Measurements from ENCODE around the gene ABCA4.

Gene ABCA4

GRCh38 chr1:94071391-94071790 is 49.6 kb downstream of the ABCA4 start:
- ATAC-seq (ENCODE audit: low read depth) (no peak), DNase-seq (ENCODE audit: low spot score in 2 of 2) (no peak)
- Mint-ChIP-seq H3K36me3 (no peaks in the 10 kb centered on the region), H3K9me3 (no peaks in the 10 kb centered on the region), H3K27me3 (peaks cover 9% of the 10 kb centered on the region), H3K4me1 (no peaks in the 10 kb centered on the region), H3K4me3 (no peak overlapping the region), H3K27ac (no peak overlapping the region)

GRCh38 chr1:94070865-94071264 is 50.1 kb downstream of the ABCA4 start:
- no peak overlapping the region for H3K4me3 Mint-ChIP-seq
- H3K9me3 Mint-ChIP-seq: no peaks in the 10 kb centered on the region
- no peaks in the 10 kb centered on the region for H3K4me1 Mint-ChIP-seq
- H3K36me3 Mint-ChIP-seq: no peaks in the 10 kb centered on the region
- DNase-seq (ENCODE audit: low spot score in 2 of 2) (no peak), ATAC-seq (ENCODE audit: low read depth) (no peak)
- H3K27ac Mint-ChIP-seq: no peak overlapping the region
- peaks cover 7% of the 10 kb centered on the region for H3K27me3 Mint-ChIP-seq

- Mint-ChIP-seq H3K4me1 (no peaks in the 10 kb centered on the region), H3K4me3 (no peak overlapping the region), H3K36me3 (no peaks in the 10 kb centered on the region), H3K9me3 (no peaks in the 10 kb centered on the region), H3K27me3 (peaks cover 6% of the 10 kb centered on the region), H3K27ac (no peak overlapping the region)
- DNase-seq (ENCODE audit: low spot score in 2 of 2) (no peak), ATAC-seq (ENCODE audit: low read depth) (no peak)
Measured at GRCh38 chr1:94069919-94070285, 51.0 kb downstream of the ABCA4 start.

DNA sequence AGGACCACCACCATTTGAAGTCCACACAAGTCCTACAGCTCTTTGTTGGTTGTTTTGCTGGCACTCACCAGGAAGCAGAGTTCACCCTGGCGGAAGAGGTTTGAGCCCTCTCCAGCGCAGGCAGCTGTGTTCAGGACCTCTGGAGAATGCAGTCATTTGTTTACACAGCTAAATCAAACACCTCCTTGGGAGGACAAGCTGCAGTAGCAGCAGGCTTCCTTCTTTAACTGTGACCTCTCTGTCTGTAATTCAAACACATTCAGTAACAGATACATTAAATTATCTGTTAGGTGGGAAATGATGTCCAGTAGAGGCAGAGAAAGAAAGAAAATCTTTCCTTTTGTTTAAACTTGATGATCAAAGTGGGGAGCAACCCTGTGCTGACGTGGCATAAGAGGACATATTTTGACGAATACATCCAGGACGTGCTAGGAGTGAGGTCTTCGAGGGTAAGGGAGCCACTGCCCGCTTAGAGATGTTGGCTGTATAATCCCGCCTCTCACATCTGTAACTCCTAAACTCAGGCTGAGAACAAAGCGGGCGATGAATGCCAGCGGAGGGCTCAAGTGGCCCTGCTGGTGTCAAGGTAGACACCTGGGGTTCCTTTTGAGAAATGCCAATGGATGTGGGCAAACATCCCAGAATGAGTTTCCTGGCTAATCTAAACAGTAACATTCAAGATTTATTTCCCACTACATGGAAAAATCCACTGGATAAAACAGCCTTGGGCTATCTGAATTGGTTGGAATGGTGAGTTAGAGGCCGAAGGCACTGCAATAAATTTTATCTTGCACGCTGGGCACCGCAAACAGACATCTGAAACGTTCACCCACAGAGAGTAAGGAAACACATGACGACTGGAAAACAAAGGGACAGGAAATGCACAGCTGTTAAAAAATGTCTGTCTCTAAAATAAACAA is 51.7 kb downstream of the ABCA4 start:
- H3K36me3 Mint-ChIP-seq: no peaks in the 10 kb centered on the region
- ATAC-seq (ENCODE audit: low read depth) (no peak), DNase-seq (ENCODE audit: low spot score in 2 of 2) (no peak)
- H3K4me3 Mint-ChIP-seq: no peak overlapping the region
- no peaks in the 10 kb centered on the region for H3K9me3 Mint-ChIP-seq
- H3K27ac Mint-ChIP-seq: no peak overlapping the region
- H3K4me1 Mint-ChIP-seq: no peaks in the 10 kb centered on the region
- peaks cover 5% of the 10 kb centered on the region for H3K27me3 Mint-ChIP-seq

DNA sequence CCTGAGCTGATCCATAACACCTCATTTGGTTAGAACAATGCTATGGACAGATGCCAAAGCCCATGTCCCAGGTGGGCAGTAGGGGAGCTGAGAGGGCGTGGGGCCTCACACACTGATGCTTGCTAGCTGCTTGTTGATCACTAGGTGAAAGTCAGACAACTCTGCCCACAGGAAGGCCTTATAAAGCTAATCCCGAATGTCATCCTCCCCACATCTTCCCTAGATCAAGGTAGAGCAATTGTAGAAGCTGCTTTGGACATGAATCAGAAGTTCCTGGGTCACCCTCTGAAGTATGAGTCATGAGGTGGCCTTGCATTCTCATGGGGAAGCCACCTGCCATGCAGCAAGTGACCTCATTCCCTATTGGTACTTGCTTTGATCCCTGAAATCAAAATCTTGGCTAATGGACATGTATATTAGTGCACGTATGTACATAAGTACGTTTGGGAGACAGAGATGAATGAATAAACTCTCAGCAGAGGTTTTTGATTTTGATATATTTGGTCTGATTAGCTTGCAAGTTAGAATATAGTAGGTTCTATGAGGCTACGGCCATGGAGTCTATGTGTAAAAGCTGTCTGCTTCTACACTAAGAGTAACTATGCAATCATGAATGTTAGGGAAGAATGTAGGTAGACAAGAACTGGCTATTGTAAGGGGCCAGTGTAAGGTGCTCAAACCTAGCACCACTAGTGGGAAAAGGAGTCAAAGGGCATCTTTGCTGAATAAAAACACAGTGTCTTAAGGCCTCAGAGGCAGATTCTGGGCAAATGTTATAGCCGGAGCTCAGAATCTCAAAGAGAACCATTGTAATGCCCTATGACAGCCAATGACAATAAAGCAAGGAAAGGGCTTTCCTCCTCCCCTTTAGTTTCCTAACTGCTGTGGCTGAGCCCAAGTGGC is 52.6 kb downstream of the ABCA4 start:
- peaks cover 7% of the 10 kb centered on the region for H3K27me3 Mint-ChIP-seq
- no peaks in the 10 kb centered on the region for H3K4me1 Mint-ChIP-seq
- no peak overlapping the region for H3K27ac Mint-ChIP-seq
- ATAC-seq (ENCODE audit: low read depth): no peak
- no peak for DNase-seq (ENCODE audit: low spot score in 2 of 2)
- no peak overlapping the region for H3K4me3 Mint-ChIP-seq
- no peaks in the 10 kb centered on the region for H3K36me3 Mint-ChIP-seq
- no peaks in the 10 kb centered on the region for H3K9me3 Mint-ChIP-seq

- no peak for ATAC-seq (ENCODE audit: low read depth)
- no peaks in the 10 kb centered on the region for H3K9me3 Mint-ChIP-seq
- peaks cover 11% of the 10 kb centered on the region for H3K27me3 Mint-ChIP-seq
- no peak overlapping the region for H3K4me3 Mint-ChIP-seq
- H3K4me1 Mint-ChIP-seq: no peaks in the 10 kb centered on the region
- DNase-seq (ENCODE audit: low spot score in 2 of 2): no peak
- no peaks in the 10 kb centered on the region for H3K36me3 Mint-ChIP-seq
- no peak overlapping the region for H3K27ac Mint-ChIP-seq
Measured at GRCh38 chr1:94067196-94067595, 53.8 kb downstream of the ABCA4 start.

DNA sequence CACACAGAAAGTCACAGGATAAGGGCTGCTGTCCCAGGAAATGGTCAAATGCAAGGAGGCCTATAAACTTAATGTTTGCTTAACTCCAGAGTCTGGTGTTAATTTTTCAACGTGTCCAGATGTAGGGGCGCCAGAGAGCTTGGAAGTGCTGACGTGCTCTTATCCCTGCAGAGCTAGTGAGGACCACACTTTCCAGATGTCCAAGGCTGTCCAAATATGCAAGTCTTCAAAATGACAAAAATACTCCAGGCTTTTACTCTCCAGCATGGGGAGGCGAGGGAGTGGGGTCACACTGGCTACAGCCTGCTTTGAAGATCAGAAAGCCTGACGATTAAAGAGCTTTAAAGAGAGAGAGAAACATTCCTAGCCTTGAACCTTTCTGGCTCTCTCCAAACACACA is 57.6 kb downstream of the ABCA4 start:
- no peak overlapping the region for H3K27ac Mint-ChIP-seq
- H3K36me3 Mint-ChIP-seq: no peaks in the 10 kb centered on the region
- H3K4me1 Mint-ChIP-seq: peaks cover 2% of the 10 kb centered on the region
- ATAC-seq (ENCODE audit: low read depth): no peak
- H3K27me3 Mint-ChIP-seq: peaks cover 16% of the 10 kb centered on the region
- H3K9me3 Mint-ChIP-seq: no peaks in the 10 kb centered on the region
- no peak for DNase-seq (ENCODE audit: low spot score in 2 of 2)
- no peak overlapping the region for H3K4me3 Mint-ChIP-seq

- H3K4me1 Mint-ChIP-seq: peaks cover 2% of the 10 kb centered on the region
- no peak for DNase-seq (ENCODE audit: low spot score in 2 of 2)
- peaks cover 13% of the 10 kb centered on the region for H3K27me3 Mint-ChIP-seq
- peak; percentile 35 for ATAC-seq (ENCODE audit: low read depth)
- no peak overlapping the region for H3K27ac Mint-ChIP-seq
- H3K4me3 Mint-ChIP-seq: no peak overlapping the region
- no peaks in the 10 kb centered on the region for H3K36me3 Mint-ChIP-seq
- no peaks in the 10 kb centered on the region for H3K9me3 Mint-ChIP-seq
Measured at GRCh38 chr1:94061513-94062443, 59.2 kb downstream of the ABCA4 start.

- Mint-ChIP-seq H3K27me3 (peaks cover 15% of the 10 kb centered on the region), H3K9me3 (no peaks in the 10 kb centered on the region), H3K4me1 (peaks cover 2% of the 10 kb centered on the region), H3K27ac (no peak overlapping the region), H3K36me3 (no peaks in the 10 kb centered on the region), H3K4me3 (no peak overlapping the region)
- no peak for DNase-seq (ENCODE audit: low spot score in 2 of 2)
- no peak for ATAC-seq (ENCODE audit: low read depth)
Measured at GRCh38 chr1:94060720-94061119, 60.2 kb downstream of the ABCA4 start.

GRCh38 chr1:94058766-94059165 is 62.2 kb downstream of the ABCA4 start:
- Mint-ChIP-seq H3K9me3 (no peaks in the 10 kb centered on the region), H3K27me3 (peaks cover 19% of the 10 kb centered on the region), H3K36me3 (no peaks in the 10 kb centered on the region), H3K27ac (no peak overlapping the region), H3K4me1 (peaks cover 2% of the 10 kb centered on the region), H3K4me3 (no peak overlapping the region)
- DNase-seq (ENCODE audit: low spot score in 2 of 2) (no peak), ATAC-seq (ENCODE audit: low read depth) (no peak)

DNA sequence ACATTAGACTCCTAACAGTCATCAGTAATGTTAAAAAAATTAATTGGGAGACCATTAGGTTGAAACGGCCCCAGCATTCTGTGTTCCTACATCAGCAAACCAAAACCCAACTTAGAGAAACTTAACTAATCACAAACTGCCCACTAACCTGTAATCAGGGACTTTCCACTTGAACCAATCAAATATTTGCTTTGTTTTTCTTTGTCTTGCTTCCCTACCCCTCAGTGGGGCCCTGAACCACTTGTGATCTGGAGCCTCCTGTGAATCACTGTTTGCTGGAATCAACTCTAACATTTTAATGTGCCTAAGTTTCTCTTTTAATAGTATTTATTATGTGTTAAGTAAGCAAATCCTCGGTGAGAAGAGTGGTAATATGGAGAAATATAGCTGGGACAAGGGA is 64.0 kb downstream of the ABCA4 start:
- Mint-ChIP-seq H3K9me3 (no peaks in the 10 kb centered on the region), H3K4me3 (no peak overlapping the region), H3K27ac (no peak overlapping the region), H3K4me1 (peaks cover 2% of the 10 kb centered on the region), H3K27me3 (peaks cover 14% of the 10 kb centered on the region), H3K36me3 (no peaks in the 10 kb centered on the region)
- DNase-seq (ENCODE audit: low spot score in 2 of 2) (no peak), ATAC-seq (ENCODE audit: low read depth) (no peak)

GRCh38 chr1:94056171-94056570 is 64.8 kb downstream of the ABCA4 start:
- Mint-ChIP-seq H3K9me3 (no peaks in the 10 kb centered on the region), H3K36me3 (no peaks in the 10 kb centered on the region), H3K4me3 (no peak overlapping the region), H3K4me1 (no peaks in the 10 kb centered on the region), H3K27ac (no peak overlapping the region), H3K27me3 (peaks cover 11% of the 10 kb centered on the region)
- ATAC-seq (ENCODE audit: low read depth) (no peak), DNase-seq (ENCODE audit: low spot score in 2 of 2) (no peak)

GRCh38 chr1:94055459-94056122 is 65.4 kb downstream of the ABCA4 start:
- Mint-ChIP-seq H3K27me3 (peaks cover 11% of the 10 kb centered on the region), H3K4me1 (no peaks in the 10 kb centered on the region), H3K4me3 (no peak overlapping the region), H3K9me3 (no peaks in the 10 kb centered on the region), H3K36me3 (no peaks in the 10 kb centered on the region), H3K27ac (no peak overlapping the region)
- no peak for DNase-seq (ENCODE audit: low spot score in 2 of 2)
- ATAC-seq (ENCODE audit: low read depth): no peak

Data from memory B cell (primary cell).